Ishikawa (cell line): ENCODE results near the gene FADS3.

Source experiments
- CEBPB ChIP-seq: IDR thresholded peaks from 2 replicates; pipeline ENCODE4 v1.6.1; 2012
- CREB1 ChIP-seq: IDR thresholded peaks from 2 replicates; pipeline ENCODE4 v1.6.1; 2012; ENCODE audit warnings: low read depth
- EP300 ChIP-seq: IDR thresholded peaks from 2 replicates; pipeline ENCODE4 v1.6.1; 2012; ENCODE audit warnings: borderline replicate concordance
- NFIC ChIP-seq: IDR thresholded peaks from 2 replicates; pipeline ENCODE4 v1.6.1; 2012
- RAD21 ChIP-seq: IDR thresholded peaks from 2 replicates; pipeline ENCODE4 v1.6.1; 2012; ENCODE audit warnings: low read depth
- TAF1 ChIP-seq: IDR thresholded peaks from 2 replicates; pipeline ENCODE4 v1.6.1; 2012; ENCODE audit warnings: low read depth, mild to moderate bottlenecking
- TCF12 ChIP-seq: IDR thresholded peaks from 2 replicates; pipeline ENCODE4 v1.6.1; 2012; ENCODE audit warnings: low read depth
- TEAD4 ChIP-seq: IDR thresholded peaks from 2 replicates; pipeline ENCODE4 v1.6.1; 2012
- ZBTB7A ChIP-seq: IDR thresholded peaks from 2 replicates; pipeline ENCODE4 v1.6.1; 2012; ENCODE audit warnings: low read depth
- TF ChIP-seq, protein P1 (sequence below): IDR thresholded peaks from 2 replicates; pipeline ENCODE4 v1.6.1; 2012
- TF ChIP-seq, protein P2 (sequence below): IDR thresholded peaks from 2 replicates; pipeline ENCODE4 v1.6.1; 2012; ENCODE audit warnings: low read depth, mild to moderate bottlenecking

DNA sequence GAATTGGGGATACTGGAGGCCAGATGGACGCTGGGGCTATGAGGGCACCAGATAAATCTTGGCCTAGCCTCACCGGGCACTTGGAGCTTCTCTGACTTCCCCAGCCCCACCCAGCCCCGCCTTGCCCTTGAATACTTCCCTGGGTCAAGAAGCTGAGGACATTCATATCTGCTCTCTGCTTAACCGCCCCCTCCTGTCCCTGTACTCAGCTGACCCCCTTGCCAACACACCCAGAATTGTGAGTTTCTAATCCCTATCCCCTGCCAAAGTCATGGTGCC lies 22.0 kb downstream of the FADS3 start:
- TF ChIP-seq TCF12 (no peak), TAF1 (no peak), NFIC (no peak), EP300 (no peak), CEBPB (no peak), CREB1 (no peak), ZBTB7A (no peak), RAD21 (no peak), TEAD4 (no peak)
- TF ChIP-seq, protein P1, sequence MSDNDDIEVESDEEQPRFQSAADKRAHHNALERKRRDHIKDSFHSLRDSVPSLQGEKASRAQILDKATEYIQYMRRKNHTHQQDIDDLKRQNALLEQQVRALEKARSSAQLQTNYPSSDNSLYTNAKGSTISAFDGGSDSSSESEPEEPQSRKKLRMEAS: no peak
- TF ChIP-seq, protein P2, sequence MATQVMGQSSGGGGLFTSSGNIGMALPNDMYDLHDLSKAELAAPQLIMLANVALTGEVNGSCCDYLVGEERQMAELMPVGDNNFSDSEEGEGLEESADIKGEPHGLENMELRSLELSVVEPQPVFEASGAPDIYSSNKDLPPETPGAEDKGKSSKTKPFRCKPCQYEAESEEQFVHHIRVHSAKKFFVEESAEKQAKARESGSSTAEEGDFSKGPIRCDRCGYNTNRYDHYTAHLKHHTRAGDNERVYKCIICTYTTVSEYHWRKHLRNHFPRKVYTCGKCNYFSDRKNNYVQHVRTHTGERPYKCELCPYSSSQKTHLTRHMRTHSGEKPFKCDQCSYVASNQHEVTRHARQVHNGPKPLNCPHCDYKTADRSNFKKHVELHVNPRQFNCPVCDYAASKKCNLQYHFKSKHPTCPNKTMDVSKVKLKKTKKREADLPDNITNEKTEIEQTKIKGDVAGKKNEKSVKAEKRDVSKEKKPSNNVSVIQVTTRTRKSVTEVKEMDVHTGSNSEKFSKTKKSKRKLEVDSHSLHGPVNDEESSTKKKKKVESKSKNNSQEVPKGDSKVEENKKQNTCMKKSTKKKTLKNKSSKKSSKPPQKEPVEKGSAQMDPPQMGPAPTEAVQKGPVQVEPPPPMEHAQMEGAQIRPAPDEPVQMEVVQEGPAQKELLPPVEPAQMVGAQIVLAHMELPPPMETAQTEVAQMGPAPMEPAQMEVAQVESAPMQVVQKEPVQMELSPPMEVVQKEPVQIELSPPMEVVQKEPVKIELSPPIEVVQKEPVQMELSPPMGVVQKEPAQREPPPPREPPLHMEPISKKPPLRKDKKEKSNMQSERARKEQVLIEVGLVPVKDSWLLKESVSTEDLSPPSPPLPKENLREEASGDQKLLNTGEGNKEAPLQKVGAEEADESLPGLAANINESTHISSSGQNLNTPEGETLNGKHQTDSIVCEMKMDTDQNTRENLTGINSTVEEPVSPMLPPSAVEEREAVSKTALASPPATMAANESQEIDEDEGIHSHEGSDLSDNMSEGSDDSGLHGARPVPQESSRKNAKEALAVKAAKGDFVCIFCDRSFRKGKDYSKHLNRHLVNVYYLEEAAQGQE: no peak
